Thyroid gland (tissue), 4 donors: Measurements from ENCODE around the gene HECTD4. TPM values are rescaled to one million over a fixed set of nuclear protein-coding genes. Genes with fewer than 3 reads are reported as not detected.

Experiments
- DNase-seq, 2 donors: peaks; one replicate each; pipeline ENCODE4 v3.0.0-alpha.2; 2019
- H3K27ac ChIP-seq, 3 donors: fragments of 200-600 bp; sonication (generic); 1 replicate in 2 of 3; 2 replicates in 1 of 3; pipeline ENCODE4 v1.5.1; 2016 to 2019; ENCODE audit warnings: mild to moderate bottlenecking in 1 of 3, moderate library complexity in 1 of 3
- H3K27me3 ChIP-seq: fragments of 200-600 bp; sonication (generic); one replicate; pipeline ENCODE4 v1.5.1; 2019
- H3K36me3 ChIP-seq, 2 donors: fragments of 200-600 bp; sonication (generic); one replicate each; pipeline ENCODE4 v1.5.1; 2016 to 2019
- H3K4me1 ChIP-seq, 2 donors: fragments of 200-600 bp; sonication (generic); one replicate each; pipeline ENCODE4 v1.5.1; 2017 to 2019
- H3K4me3 ChIP-seq, 3 donors: fragments of 200-600 bp; sonication (generic); replicated peaks in 1 of 3; 1 replicate in 2 of 3; 2 replicates in 1 of 3; pipeline ENCODE4 v1.5.1; 2016; ENCODE audit warnings: mild to moderate bottlenecking in 1 of 3
- H3K9me3 ChIP-seq: fragments of 200-600 bp; sonication (generic); one replicate; pipeline ENCODE4 v1.5.1; 2017
- CTCF ChIP-seq, 6 experiments: fragments of 200-600 bp in 3 of 6; fragments of 450-650 bp in 3 of 6; sonication (generic) in 3 of 6; IDR thresholded peaks; one replicate each; pipeline ENCODE4 v1.5.1; 2016 to 2019; ENCODE audit warnings: antibody characterized with exemption in 6 of 6, mild to moderate bottlenecking in 2 of 6, inconsistent platforms in 1 of 6, moderate library complexity in 1 of 6
- POLR2A ChIP-seq, 2 donors: fragments of 450-650 bp; IDR thresholded peaks; one replicate each; pipeline ENCODE4 v1.6.1; 2017; ENCODE audit warnings: antibody characterized with exemption in 2 of 2, mild to moderate bottlenecking in 2 of 2, moderate library complexity in 1 of 2
- WGBS, 2 donors: methylation state at CpG; one replicate each; pipeline ENCODE4 v1.1.5; 2017; 5-methylcytosine and 5-hydroxymethylcytosine counted together
- intact Hi-C: fragments of 100-400 bp; cut with DNase I; formaldehyde crosslinking; loops from one replicate; pipeline ENCODE4 v1.15.1; 2023
- total RNA-seq, 4 donors: library from RNA; depleted of rRNA; stranded (reverse); fragments of >200 nt; gene quantifications; one replicate each; pipeline ENCODE4 v1.2.3, GENCODE V29; 2016

The HECTD4 gene
- total RNA-seq, 4 donors from 2014 or later: 68.5 to 115 (median 79.6) TPM

- intact Hi-C loops: no loop called here
- Histone ChIP-seq H3K4me1 (no peaks in the 10 kb centered on the region), H3K4me3 (no peak overlapping the region), H3K27me3 (no peaks in the 10 kb centered on the region), H3K27ac (peak overlapping the region in 1 of 3 donors; percentile 4), H3K9me3 (no peaks in the 10 kb centered on the region), H3K36me3 (peaks cover 42 to 54% of the 10 kb centered on the region in 2 donors)
- no peak for DNase-seq
- WGBS, 2 donors: 88 to 96% methylated on average over 11 of the region's 11 CpGs
- TF ChIP-seq CTCF (IDR thresholded peaks at IDR 0.05) (no peak), POLR2A (IDR thresholded peaks at IDR 0.05) (no peak)
Measured at GRCh38 chr12:112151766-112152541, 230.3 kb downstream of the HECTD4 start.

- Histone ChIP-seq H3K36me3 (peaks cover 44 to 69% of the 10 kb centered on the region in 2 donors), H3K27me3 (no peaks in the 10 kb centered on the region)
Measured at GRCh38 chr12:112149596-112149995, 232.6 kb downstream of the HECTD4 start.

GRCh38 chr12:112148031-112148513 lies 234.2 kb downstream of the HECTD4 start:
- DNase-seq: no peak

More at GRCh38 chr12:112149596-112149995, 232.6 kb downstream of the HECTD4 start:
- intact Hi-C loops: no loop called here
- 86 to 94% methylated on average over 4 to 5 of the region's 5 CpGs for WGBS, 2 donors
- DNase-seq: peak in 1 of 2 donors; percentile 41
- Histone ChIP-seq H3K9me3 (no peaks in the 10 kb centered on the region), H3K27ac (no peak overlapping the region), H3K4me3 (no peak overlapping the region), H3K4me1 (no peaks in the 10 kb centered on the region)
- TF ChIP-seq CTCF (IDR thresholded peaks at IDR 0.05) (no peak), POLR2A (IDR thresholded peaks at IDR 0.05) (no peak)

GRCh38 chr12:112146123-112146522 lies 236.1 kb downstream of the HECTD4 start:
- H3K9me3 ChIP-seq: no peaks in the 10 kb centered on the region
- H3K27ac ChIP-seq: no peak overlapping the region
- WGBS, 2 donors: 88 to 93% methylated on average over 1 of the region's 1 CpG
- no peak overlapping the region for H3K4me3 ChIP-seq
- intact Hi-C loops: no loop called here
- peaks cover 38 to 71% of the 10 kb centered on the region in 2 donors for H3K36me3 ChIP-seq
- H3K4me1 ChIP-seq: no peaks in the 10 kb centered on the region
- DNase-seq: no peak
- no peaks in the 10 kb centered on the region for H3K27me3 ChIP-seq
- TF ChIP-seq POLR2A (IDR thresholded peaks at IDR 0.05): no peak
- TF ChIP-seq CTCF (IDR thresholded peaks at IDR 0.05): no peak

More at GRCh38 chr12:112148031-112148513, 234.2 kb downstream of the HECTD4 start:
- Histone ChIP-seq H3K27me3 (no peaks in the 10 kb centered on the region), H3K9me3 (no peaks in the 10 kb centered on the region), H3K36me3 (peaks cover 46 to 73% of the 10 kb centered on the region in 2 donors), H3K4me1 (no peaks in the 10 kb centered on the region), H3K4me3 (no peak overlapping the region), H3K27ac (no peak overlapping the region)
- intact Hi-C loops: no loop called here
- WGBS, 2 donors: 76 to 84% methylated on average over 3 of the region's 3 CpGs
- TF ChIP-seq CTCF (IDR thresholded peaks at IDR 0.05) (no peak), POLR2A (IDR thresholded peaks at IDR 0.05) (no peak)

GRCh38 chr12:112140728-112141127 lies 241.5 kb downstream of the HECTD4 start:
- no peak for DNase-seq
- Histone ChIP-seq H3K27ac (no peak overlapping the region), H3K27me3 (no peaks in the 10 kb centered on the region), H3K9me3 (no peaks in the 10 kb centered on the region), H3K4me3 (no peak overlapping the region), H3K4me1 (no peaks in the 10 kb centered on the region), H3K36me3 (peaks cover 29 to 64% of the 10 kb centered on the region in 2 donors)
- intact Hi-C loops: no loop called here
- 93 to 96% methylated on average over 5 of the region's 5 CpGs for whole genome bisulfite sequencing, 2 donors
- TF ChIP-seq CTCF (IDR thresholded peaks at IDR 0.05): no peak
- TF ChIP-seq POLR2A (IDR thresholded peaks at IDR 0.05): no peak
